H1 (cell line): Measurements from ENCODE around the gene FAM221B. TPM values are rescaled to one million over a fixed set of nuclear protein-coding genes. Genes with fewer than 3 reads are reported as not detected.

Experiments
- CTCF ChIA-PET: fragments of 300-600 bp; sonication (Branson Sonifier 250); formaldehyde crosslinking; loops from one replicate; lab custom pipeline; 2021; ENCODE audit not compliant: partially characterized antibody; lab: Charles Lee
- POLR2A ChIA-PET: fragments of 300-600 bp; sonication (Branson Sonifier 250); formaldehyde crosslinking; loops from one replicate; lab custom pipeline; 2021; ENCODE audit warnings: inconsistent platforms; ENCODE audit not compliant: partially characterized antibody; lab: Charles Lee
- DNase-seq, 2 experiments: peaks; one replicate each; pipeline versions ENCODE4 v3.0.0 to v3.0.0-alpha.2; 2010 to 2022; ENCODE audit warnings: low spot score in 2 of 2, low read depth in 1 of 2, mixed read lengths in 1 of 2
- FAIRE-seq: peaks from 2 replicates; lab custom pipeline; 2011; peaks lifted over from hg19 to GRCh38; lab: Jason Lieb, UNC
- H2AFZ ChIP-seq: 2 replicates; pipeline ENCODE4 v1.8.1; 2012; ENCODE audit warnings: low read length, inconsistent platforms
- H2AK5ac ChIP-seq: 2 replicates; pipeline ENCODE4 v1.6.1; 2013; ENCODE audit warnings: low read depth, low read length
- H2BK120ac ChIP-seq: replicated peaks from 2 replicates; pipeline ENCODE3; 2013; ENCODE audit warnings: low read depth, low read length, inconsistent platforms
- H2BK12ac ChIP-seq: 2 replicates; pipeline ENCODE4 v1.6.1; 2013; ENCODE audit warnings: low read depth, low read length
- H2BK15ac ChIP-seq: 2 replicates; pipeline ENCODE4 v1.6.1; 2013; ENCODE audit warnings: low read length
- H2BK20ac ChIP-seq: 2 replicates; pipeline ENCODE4 v1.6.1; 2013; ENCODE audit warnings: low read length
- H2BK5ac ChIP-seq: 2 replicates; pipeline ENCODE4 v1.6.1; 2013; ENCODE audit warnings: low read depth, low read length
- H3K14ac ChIP-seq: 2 replicates; pipeline ENCODE4 v1.6.1; 2013; ENCODE audit warnings: inconsistent platforms; ENCODE audit not compliant: insufficient read length
- H3K18ac ChIP-seq: 2 replicates; pipeline ENCODE4 v1.6.1; 2013; ENCODE audit warnings: low read length; ENCODE audit errors: extremely low read depth
- H3K23ac ChIP-seq: 2 replicates; pipeline ENCODE4 v1.6.1; 2013; ENCODE audit warnings: inconsistent platforms; ENCODE audit not compliant: insufficient read length
- H3K23me2 ChIP-seq: 2 replicates; pipeline ENCODE4 v1.6.1; 2013; ENCODE audit warnings: low read depth, low read length
- H3K27ac ChIP-seq: 2 replicates; pipeline ENCODE4 v1.6.1; 2011; ENCODE audit warnings: low read depth, low read length, inconsistent platforms
- H3K27me3 ChIP-seq, 4 experiments: replicated peaks in 1 of 4; 1 replicate in 1 of 4; 2 replicates in 3 of 4; pipeline versions ENCODE4 v1.6.1 to v1.8.1; 2011 to 2013; ENCODE audit warnings: low read length in 3 of 4, mild to moderate bottlenecking in 3 of 4, inconsistent platforms in 2 of 4, mixed read lengths in 2 of 4, moderate library complexity in 1 of 4; ENCODE audit not compliant: control insufficient read depth in 3 of 4, insufficient read depth in 3 of 4; ENCODE audit errors: extremely low read depth in 1 of 4
- H3K36me3 ChIP-seq, 4 experiments: 2 replicates each; pipeline versions ENCODE4 v1.6.1 to v1.8.1; 2011 to 2013; ENCODE audit warnings: mild to moderate bottlenecking in 4 of 4, low read length in 3 of 4, moderate library complexity in 2 of 4, control low read depth in 1 of 4, inconsistent platforms in 1 of 4; ENCODE audit not compliant: insufficient read depth in 4 of 4, control insufficient read depth in 2 of 4
- H3K4ac ChIP-seq: replicated peaks from 2 replicates; pipeline ENCODE3; 2013; ENCODE audit warnings: low read length, low read depth, mixed read lengths, inconsistent platforms; ENCODE audit not compliant: insufficient read length
- H3K4me1 ChIP-seq, 4 experiments: replicated peaks in 1 of 4; 1 replicate in 1 of 4; 2 replicates in 3 of 4; pipeline versions ENCODE4 v1.6.1 to v1.8.1; 2011 to 2013; ENCODE audit warnings: low read length in 3 of 4, inconsistent platforms in 2 of 4, mixed read lengths in 1 of 4; ENCODE audit not compliant: insufficient read depth in 4 of 4, control insufficient read depth in 3 of 4
- H3K4me2 ChIP-seq, 2 experiments: 2 replicates each; pipeline versions ENCODE4 v1.6.1 to v1.8.1; 2011 to 2013; ENCODE audit warnings: low read depth in 2 of 2, low read length in 2 of 2, control low read depth in 1 of 2, inconsistent platforms in 1 of 2, mild to moderate bottlenecking in 1 of 2; ENCODE audit not compliant: insufficient read depth in 1 of 2
- H3K4me3 ChIP-seq, 4 experiments: fragments of 200-600, 300-600 bp in 1 of 4; sonication (generic), shearing (Covaris generic), sonication (Bioruptor Twin) in 1 of 4; 2 replicates each; pipeline versions ENCODE4 v1.5.1 to v1.8.1; 2011 to 2016; ENCODE audit warnings: low read length in 4 of 4, low read depth in 3 of 4, control low read depth in 2 of 4, inconsistent platforms in 2 of 4, mild to moderate bottlenecking in 2 of 4, mixed read lengths in 1 of 4, moderate library complexity in 1 of 4; ENCODE audit not compliant: insufficient read depth in 2 of 4; ENCODE audit errors: extremely low read depth in 1 of 4
- H3K56ac ChIP-seq: replicated peaks from 2 replicates; pipeline ENCODE3; 2013; ENCODE audit warnings: low read depth, mild to moderate bottlenecking, mixed read lengths, low read length, inconsistent platforms; ENCODE audit not compliant: insufficient read length
- H3K79me1 ChIP-seq: 2 replicates; pipeline ENCODE4 v1.6.1; 2013; ENCODE audit warnings: low read depth, low read length, control low read depth
- H3K79me2 ChIP-seq, 2 experiments: 2 replicates each; pipeline versions ENCODE4 v1.6.1 to v1.8.1; 2012 to 2013; ENCODE audit warnings: low read length in 2 of 2, mild to moderate bottlenecking in 2 of 2, inconsistent platforms in 1 of 2; ENCODE audit not compliant: insufficient read depth in 2 of 2, control insufficient read depth in 1 of 2
- H3K9ac ChIP-seq, 4 experiments: replicated peaks in 1 of 4; 1 replicate in 1 of 4; 2 replicates in 3 of 4; pipeline versions ENCODE4 v1.6.1 to v1.8.1; 2011 to 2013; ENCODE audit warnings: low read depth in 3 of 4, low read length in 3 of 4, control low read depth in 2 of 4, mild to moderate bottlenecking in 2 of 4, moderate library complexity in 2 of 4, inconsistent platforms in 1 of 4; ENCODE audit errors: extremely low read depth in 1 of 4
- H3K9me3 ChIP-seq, 2 experiments: 2 replicates each; pipeline versions ENCODE4 v1.6.1 to v1.8.1; 2012 to 2013; ENCODE audit warnings: mild to moderate bottlenecking in 2 of 2, moderate library complexity in 2 of 2, control low read depth in 1 of 2, inconsistent platforms in 1 of 2, low read depth in 1 of 2, low read length in 1 of 2, mixed read lengths in 1 of 2; ENCODE audit not compliant: insufficient read depth in 2 of 2
- H4K20me1 ChIP-seq, 2 experiments: replicated peaks in 1 of 2; 2 replicates each; pipeline versions ENCODE3 to v1.8.1; 2011 to 2013; ENCODE audit warnings: inconsistent platforms in 2 of 2, low read length in 2 of 2, mild to moderate bottlenecking in 1 of 2; ENCODE audit not compliant: insufficient read depth in 2 of 2, control insufficient read depth in 1 of 2
- H4K5ac ChIP-seq: 2 replicates; pipeline ENCODE4 v1.6.1; 2013; ENCODE audit warnings: low read length, low read depth, mixed read lengths, inconsistent platforms; ENCODE audit not compliant: insufficient read length
- H4K8ac ChIP-seq: 2 replicates; pipeline ENCODE4 v1.8.0; 2013; ENCODE audit warnings: mild to moderate bottlenecking, moderate library complexity, low read length, inconsistent platforms; ENCODE audit not compliant: insufficient read depth; ENCODE audit errors: extremely low read depth
- H4K91ac ChIP-seq: replicated peaks from 2 replicates; pipeline ENCODE3; 2013; ENCODE audit warnings: low read length, mixed read lengths, inconsistent platforms; ENCODE audit not compliant: insufficient read length
- CTBP2 ChIP-seq: IDR thresholded peaks from 2 replicates; pipeline ENCODE4 v1.7.0; 2011; ENCODE audit warnings: borderline replicate concordance, mild to moderate bottlenecking, moderate library complexity, mixed read lengths, low read length; ENCODE audit not compliant: insufficient read depth, insufficient read length
- JUN ChIP-seq: IDR thresholded peaks from 2 replicates; pipeline ENCODE4 v1.6.1; 2011; ENCODE audit warnings: low read depth, mild to moderate bottlenecking, improper control_type of control experiment, low read length
- NRF1 ChIP-seq: IDR thresholded peaks from 2 replicates; pipeline ENCODE4 v1.6.1; 2011; ENCODE audit warnings: mild to moderate bottlenecking, low read depth, low read length, improper control_type of control experiment
- SP1 ChIP-seq: IDR thresholded peaks from 2 replicates; pipeline ENCODE4 v1.6.1; 2011; ENCODE audit warnings: low read depth, low read length
- WGBS, 2 experiments: shearing (Covaris generic) in 1 of 2; methylation state at CpG; one replicate each; pipeline versions ENCODE4 v1.1.6 to v1.1.7; 2013 to 2015; ENCODE audit warnings: low lambda C conversion rate in 2 of 2, mixed read lengths in 2 of 2, inconsistent platforms in 1 of 2, low coverage in 1 of 2, missing lambda C conversion rate in 1 of 2; ENCODE audit not compliant: insufficient replicate concordance in 2 of 2, insufficient coverage in 1 of 2, insufficient read length in 1 of 2; ENCODE audit errors: extremely low coverage in 1 of 2, missing lambda C conversion rate in 1 of 2; 5-methylcytosine and 5-hydroxymethylcytosine counted together
- polyA plus RNA-seq, 7 experiments: library from polyadenylated mRNA; depleted of rRNA in 3 of 7; stranded (reverse) in 5 of 7; unstranded in 2 of 7; fragments of >200 nt in 5 of 7; fragments of 200-250 nt in 2 of 7; gene quantifications; 1 replicate in 5 of 7; 2 replicates in 1 of 7; 4 replicates in 1 of 7; pipeline versions ENCODE4 v1.2.1 to v1.2.3, GENCODE V29; 2011 to 2013; ENCODE audit warnings: missing spikeins in 2 of 7, mixed read lengths in 2 of 7
- total RNA-seq: library from RNA; stranded (reverse); fragmentation: NEBNext Ultra II Directional; extraction: Animal tissue kit (Norgen Biotek cat#: 25700); gene quantifications from 2 replicates; pipeline ENCODE4 v1.2.1, GENCODE V29; 2021

FAM221B gene
- total and polyA plus RNA-seq, 2 of the 8 experiments (the other 6 are each of a cell fraction or from before 2014, with no cell fraction given): not detected

GRCh38 chr9:35861161-35861897 lies 32.8 kb upstream of the FAM221B start:
- Histone ChIP-seq H3K4me2 (no peak overlapping the region), H2AFZ (no peak overlapping the region), H2BK120ac (no peak overlapping the region), H3K18ac (no peak overlapping the region), H3K4me3 (no peak overlapping the region), H3K36me3 (no peaks in the 10 kb centered on the region), H3K79me1 (no peaks in the 10 kb centered on the region), H3K4me1 (no peaks in the 10 kb centered on the region), H3K23ac (no peak overlapping the region), H2AK5ac (no peak overlapping the region), H3K9me3 (no peaks in the 10 kb centered on the region), H2BK20ac (no peak overlapping the region), H4K8ac (no peak overlapping the region), H3K4ac (no peak overlapping the region), H3K27me3 (peaks cover 0 to 2% (median 0%) of the 10 kb centered on the region in 4 experiments; a peak in 1 of 7 replicates), H4K20me1 (peaks cover 0 to 2% of the 10 kb centered on the region in 2 experiments), H3K79me2 (no peaks in the 10 kb centered on the region), H2BK12ac (no peak overlapping the region), H3K23me2 (no peaks in the 10 kb centered on the region; the same call in 1 of the 2 replicates), H3K27ac (no peak overlapping the region), H2BK5ac (no peak overlapping the region), H4K91ac (no peak overlapping the region), H3K9ac (no peak overlapping the region), H2BK15ac (no peak overlapping the region; the same call in 1 of the 2 replicates), H4K5ac (no peak overlapping the region), H3K14ac (no peak overlapping the region), H3K56ac (no peak overlapping the region)
- no peak for TF ChIP-seq JUN
- no peak for TF ChIP-seq CTBP2
- no peak for TF ChIP-seq SP1
- no peak for TF ChIP-seq NRF1
- FAIRE-seq (no peak), DNase-seq (peak in 1 of 2 experiments; percentile 43)
- CTCF ChIA-PET: interaction anchor here (0.9 to 5.3 kb wide), 9 partner anchors 17 to 93 kb away, joined by 3 to 25 read pairs (median 4); no protein-coding TSS in a partner anchor
- POLR2A ChIA-PET: interaction anchor here (0.6 to 7.4 kb wide), 5 partner anchors 10 to 82 kb away, joined by 3 to 43 read pairs (median 5); partner anchors contain the start of genes OR13J1 and SPAG8
- 79% methylated on average over 12 of the region's 12 CpGs; no CpG with 5 or more reads in 1 of the 2 experiments for WGBS, 2 experiments
